Measurements from ENCODE around the gene DSCAM.
"Not testable (repeated sequence)": the region's sequence is repeated elsewhere in the genome, so short reads cannot be mapped to it uniquely, and the experiment has no call there.

DSCAM gene

DNA sequence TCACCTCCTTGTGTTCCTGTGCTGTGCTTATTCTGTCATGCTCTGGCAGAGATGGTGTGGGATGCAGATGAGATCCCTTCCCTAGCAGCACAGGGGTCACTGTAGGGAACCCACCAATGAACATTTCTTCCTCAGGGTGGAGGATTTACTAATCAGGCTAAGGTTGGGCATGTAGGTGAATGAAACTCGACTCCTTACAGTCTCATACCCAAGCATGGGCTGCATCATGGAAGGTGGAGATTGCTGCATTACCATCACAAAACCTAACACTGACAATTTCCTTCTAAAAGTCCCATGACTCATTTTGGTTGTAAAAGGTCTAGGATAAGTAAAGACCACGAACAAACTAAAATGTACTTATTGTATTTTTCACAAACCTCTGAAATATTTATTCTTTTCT lies 399.9 kb downstream of the DSCAM start:
- DNase-seq (ENCODE audit: low spot score) = no peak

GRCh38 chr21:40445349-40445921 lies 401.5 kb downstream of the DSCAM start:
- no peak for DNase-seq (ENCODE audit: low spot score)

DNA sequence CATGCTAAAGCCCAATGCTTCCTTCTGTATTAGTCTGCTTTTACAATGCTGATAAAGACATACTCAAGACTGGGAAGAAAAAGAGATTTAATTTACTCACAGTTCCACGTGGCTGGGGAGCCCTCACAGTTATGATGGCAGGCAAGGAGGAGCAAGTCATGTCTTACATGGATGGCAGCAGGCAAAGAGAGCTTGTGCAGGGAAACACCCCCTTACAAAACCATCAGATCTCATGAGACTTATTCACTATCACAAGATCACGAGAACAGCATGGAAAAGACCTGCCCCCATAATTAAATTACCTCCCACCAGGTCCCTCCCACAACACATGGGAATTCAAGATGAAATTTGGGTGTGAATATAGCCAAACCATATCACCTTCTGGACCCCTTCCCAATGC lies 407.4 kb downstream of the DSCAM start:
- not testable (repeated sequence) for DNase-seq (ENCODE audit: low spot score)

DNA sequence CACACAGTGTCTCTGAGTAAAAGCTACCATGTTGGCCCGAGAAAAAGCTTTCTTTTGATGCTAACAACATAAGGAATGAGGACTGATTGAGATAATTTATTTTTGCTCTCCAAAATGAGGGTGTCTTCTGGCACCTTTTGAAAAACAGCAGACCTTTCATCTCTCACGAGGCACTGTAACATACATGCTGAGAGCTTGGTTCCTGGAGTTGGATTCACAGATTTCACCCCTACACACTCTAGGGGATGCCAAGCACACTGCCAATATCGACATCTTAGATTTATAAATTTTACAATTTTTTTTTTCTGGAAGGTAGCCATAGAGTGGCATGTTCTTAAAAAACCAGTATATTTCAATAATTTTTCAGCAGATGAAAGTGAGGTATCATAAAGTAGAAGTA lies 408.3 kb downstream of the DSCAM start:
- DNase-seq (ENCODE audit: low spot score) = no peak

DNA sequence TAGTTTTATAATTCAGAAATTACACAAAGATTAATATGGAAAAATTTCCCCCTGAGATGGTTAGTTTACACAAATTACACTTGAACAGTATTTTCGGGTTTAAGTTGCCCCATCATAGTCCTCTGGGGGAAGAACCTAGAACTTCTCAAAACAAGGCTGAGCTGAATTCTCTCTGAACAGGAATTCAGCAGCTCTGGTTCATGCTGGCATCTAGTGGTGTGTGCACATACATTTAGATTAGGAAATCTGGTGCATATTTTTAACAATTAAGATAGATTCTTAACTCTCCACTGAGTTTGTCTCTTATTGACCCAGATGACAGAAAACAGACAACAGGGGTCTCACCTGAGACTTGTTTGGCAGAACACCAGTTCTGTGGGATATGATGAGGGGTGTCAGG lies 410.7 kb downstream of the DSCAM start:
- DNase-seq (ENCODE audit: low spot score) = no peak

GRCh38 chr21:40433538-40433937 lies 413.4 kb downstream of the DSCAM start:
- no peak for DNase-seq (ENCODE audit: low spot score)

DNA sequence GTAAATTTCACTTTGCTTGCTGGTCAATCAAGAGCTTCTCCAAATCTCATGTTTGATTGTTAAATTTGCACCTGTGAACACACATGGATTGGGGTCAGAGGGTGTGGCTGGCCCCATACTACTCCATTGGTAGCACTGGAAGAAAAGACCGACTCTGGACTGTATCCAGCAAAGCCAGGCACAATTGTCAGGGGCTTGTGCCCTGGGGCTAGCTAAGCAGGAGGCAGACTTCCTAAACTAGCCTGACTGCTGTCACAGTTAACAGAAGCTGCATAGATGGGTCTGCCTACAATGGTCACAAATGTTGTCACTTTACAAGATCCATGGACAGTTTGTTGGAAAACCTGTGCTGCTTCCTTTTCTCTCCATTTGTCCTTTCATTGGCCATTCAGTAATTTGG lies 421.0 kb downstream of the DSCAM start:
- DNase-seq (ENCODE audit: low spot score) = no peak

DNA sequence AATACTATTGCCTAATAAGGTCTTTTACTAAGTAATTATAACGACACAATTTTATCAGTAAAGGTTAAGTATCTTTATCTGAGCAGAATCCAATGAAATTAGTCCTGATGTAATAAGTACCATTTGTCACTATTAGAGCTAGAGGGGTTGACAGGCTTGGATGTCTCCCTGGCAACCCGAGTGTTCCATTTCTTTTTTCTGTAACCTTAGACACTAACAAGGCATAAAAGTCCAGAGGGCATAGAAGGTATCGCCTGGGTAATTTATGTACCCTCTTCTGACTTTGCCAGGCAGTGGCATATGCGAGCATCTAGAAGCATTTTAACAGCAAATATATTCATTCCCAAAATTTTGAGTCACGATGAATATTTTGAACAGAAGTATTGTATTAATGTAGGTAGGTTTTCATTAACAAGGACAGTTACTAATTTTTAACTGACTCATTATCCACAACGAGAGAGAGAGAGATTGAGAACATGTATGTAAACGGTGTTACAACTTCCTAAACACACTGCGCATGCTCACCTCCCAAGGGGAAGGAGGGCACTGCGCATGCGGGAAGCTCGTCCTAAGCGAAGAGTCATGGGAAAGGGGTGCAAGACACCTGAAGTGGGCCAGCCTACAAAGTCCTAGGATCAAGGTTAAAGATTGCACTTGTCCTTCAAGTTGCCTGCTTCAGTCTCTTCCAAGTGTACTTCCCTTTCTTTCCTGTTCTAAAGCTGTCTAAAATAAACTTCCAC lies 423.9 kb downstream of the DSCAM start:
- DNase-seq (ENCODE audit: low spot score) = no peak

- DNase-seq (ENCODE audit: low spot score) = no peak
Observed at GRCh38 chr21:40421121-40421520, 425.8 kb downstream of the DSCAM start.

GRCh38 chr21:40416572-40416971 lies 430.4 kb downstream of the DSCAM start:
- DNase-seq (ENCODE audit: low spot score) = no peak

- no peak for DNase-seq (ENCODE audit: low spot score)
Observed at GRCh38 chr21:40408561-40408960, 438.4 kb downstream of the DSCAM start.

DNA sequence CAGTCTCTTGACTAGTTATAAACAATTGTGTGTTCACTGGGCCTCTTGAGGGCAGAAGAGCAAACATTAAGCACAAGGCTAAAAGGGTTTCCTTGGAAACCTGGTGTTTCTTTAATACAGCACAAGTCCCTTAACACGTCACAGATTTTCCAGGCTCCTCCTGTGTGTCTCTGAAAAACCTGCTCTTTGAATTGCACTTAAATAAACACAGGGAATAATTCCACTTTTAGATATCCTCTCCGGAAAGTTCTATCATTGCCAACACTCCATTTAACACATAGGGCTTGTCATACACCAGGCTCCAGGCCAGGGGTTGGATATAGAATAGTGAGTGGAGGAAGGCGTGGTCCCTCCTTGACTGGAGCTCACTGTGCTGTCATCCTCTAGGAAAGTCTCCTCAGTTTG lies 442.6 kb downstream of the DSCAM start:
- no peak for DNase-seq (ENCODE audit: low spot score)

GRCh38 chr21:40402884-40403582 lies 443.9 kb downstream of the DSCAM start:
- no peak for DNase-seq (ENCODE audit: low spot score)

DNA sequence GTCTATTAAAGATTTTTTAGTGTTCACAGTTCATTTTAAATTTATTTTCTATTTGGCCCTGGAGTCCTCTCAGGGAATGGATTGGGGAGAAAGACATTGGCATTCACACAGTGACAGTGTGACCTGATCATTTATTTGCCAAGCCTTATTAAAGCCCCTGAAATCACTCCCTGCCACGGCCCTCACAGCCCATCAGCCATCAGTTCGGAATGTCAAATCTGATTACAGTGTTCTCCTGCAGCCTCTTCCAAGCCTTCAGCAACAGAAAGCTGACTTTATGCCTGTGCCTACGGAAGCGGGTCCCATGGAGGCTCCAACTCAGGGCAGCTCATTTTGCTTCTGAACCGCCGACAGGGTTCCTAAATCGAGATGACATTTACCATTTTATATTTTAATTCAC lies 451.2 kb downstream of the DSCAM start:
- DNase-seq (ENCODE audit: low spot score) = no peak

GRCh38 chr21:40393066-40393465 lies 453.9 kb downstream of the DSCAM start:
- DNase-seq (ENCODE audit: low spot score) = no peak

DNA sequence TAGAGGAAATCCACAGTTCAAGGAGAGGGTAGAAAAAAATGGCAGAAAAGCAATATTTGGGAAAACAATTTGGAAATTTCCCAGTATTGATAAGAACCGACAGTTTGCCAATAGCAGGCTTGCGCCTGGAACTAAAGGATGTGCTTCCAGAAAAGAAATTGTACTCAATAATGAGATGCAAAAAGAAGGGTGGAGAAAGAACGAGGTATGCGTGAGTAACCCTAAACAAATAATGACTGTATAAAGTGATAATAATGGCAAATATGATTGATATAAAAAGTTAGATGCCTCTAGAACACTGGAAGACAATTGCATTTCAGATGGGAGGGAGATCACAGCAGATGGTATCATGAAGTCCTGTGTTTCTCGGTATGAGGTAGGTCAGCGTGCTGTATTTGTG lies 458.9 kb downstream of the DSCAM start:
- DNase-seq (ENCODE audit: low spot score) = no peak

- DNase-seq (ENCODE audit: low spot score) = no peak
Observed at GRCh38 chr21:40386981-40387747, 459.8 kb downstream of the DSCAM start.

- peak; percentile 35 for DNase-seq (ENCODE audit: low spot score)
Observed at GRCh38 chr21:40386294-40386911, 460.6 kb downstream of the DSCAM start.

DNA sequence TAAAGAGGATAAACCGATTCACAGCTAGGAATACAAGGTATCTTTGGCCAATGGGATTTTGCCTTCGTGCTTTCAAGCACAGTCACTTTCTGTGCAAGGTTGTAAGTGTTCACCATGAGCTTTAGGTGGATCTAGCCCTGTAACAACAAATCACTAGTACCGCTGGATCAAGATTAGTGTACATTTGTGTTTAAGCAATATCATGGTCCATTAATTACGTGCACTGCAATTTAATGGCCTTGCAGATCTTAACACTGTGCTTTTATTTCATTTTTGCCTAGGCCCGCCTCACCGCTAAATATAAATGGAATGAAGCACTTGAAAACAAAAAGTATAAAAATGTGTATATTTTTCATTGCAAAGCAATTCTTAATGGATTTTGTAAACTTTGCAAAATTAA lies 461.1 kb downstream of the DSCAM start:
- no peak for DNase-seq (ENCODE audit: low spot score)

GRCh38 chr21:40383951-40384350 lies 463.0 kb downstream of the DSCAM start:
- no peak for DNase-seq (ENCODE audit: low spot score)

GRCh38 chr21:40381111-40381510 lies 465.8 kb downstream of the DSCAM start:
- no peak for DNase-seq (ENCODE audit: low spot score)

Data from kidney capillary endothelial cell (primary cell).